HG03060 (cell line): ENCODE measurements around the gene TIGD6.

Experiments
- ATAC-seq: cut with Tn5 transposase; IDR thresholded peaks from one replicate; pipeline ENCODE4 v1.9.1; 2021; ENCODE audit warnings: low read depth, moderate number of reproducible peaks; ENCODE audit not compliant: unreplicated experiment

The TIGD6 gene

DNA sequence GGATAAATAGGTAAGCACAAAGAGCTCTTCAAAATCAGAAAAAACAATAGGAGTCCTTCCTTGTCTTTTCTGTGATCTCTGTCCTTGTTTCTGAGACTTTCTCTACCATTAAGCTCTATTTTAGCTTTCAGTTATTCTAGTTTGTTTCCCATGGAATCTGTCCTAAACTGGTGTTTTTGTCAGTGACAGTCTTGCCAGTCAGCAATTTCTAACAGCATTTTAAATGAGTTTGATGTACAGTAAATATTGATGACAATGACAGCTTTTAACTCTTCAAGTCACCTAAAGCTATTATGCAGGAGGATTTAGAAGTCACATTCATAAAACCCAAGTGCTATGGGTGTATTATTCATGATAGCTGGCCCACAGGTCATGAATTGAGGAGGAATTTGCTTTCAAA, 17.9 kb downstream of the TIGD6 start:
- no peak for ATAC-seq

DNA sequence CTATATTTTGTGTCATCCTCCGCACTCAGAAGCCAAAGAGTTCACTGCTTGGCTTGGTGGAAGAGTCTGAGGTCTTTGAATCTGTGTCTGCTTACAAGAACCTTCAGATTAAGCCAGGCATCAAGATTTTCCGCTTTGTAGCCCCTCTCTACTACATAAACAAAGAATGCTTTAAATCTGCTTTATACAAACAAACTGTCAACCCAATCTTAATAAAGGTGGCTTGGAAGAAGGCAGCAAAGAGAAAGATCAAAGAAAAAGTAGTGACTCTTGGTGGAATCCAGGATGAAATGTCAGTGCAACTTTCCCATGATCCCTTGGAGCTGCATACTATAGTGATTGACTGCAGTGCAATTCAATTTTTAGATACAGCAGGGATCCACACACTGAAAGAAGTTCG, 19.2 kb downstream of the TIGD6 start:
- no peak for ATAC-seq

DNA sequence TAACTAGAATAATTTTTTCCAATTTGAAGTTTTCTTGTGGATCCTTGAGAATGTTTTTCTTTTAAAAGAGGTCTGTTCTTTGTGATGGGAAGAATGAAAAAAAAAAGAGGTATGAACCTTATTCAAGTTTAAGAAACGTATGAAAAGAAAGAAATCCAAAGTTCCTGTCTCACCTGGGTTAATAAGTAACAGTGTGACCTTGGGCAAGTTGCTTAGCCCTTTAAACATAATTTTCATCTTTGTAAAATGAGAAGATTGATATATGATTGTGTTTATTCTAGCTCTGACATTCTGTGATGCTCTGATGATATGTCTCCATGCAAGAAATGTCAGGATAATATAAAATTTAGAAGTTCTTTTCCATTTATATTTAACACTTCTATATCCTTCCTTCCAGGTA, 20.6 kb downstream of the TIGD6 start:
- no peak for ATAC-seq

DNA sequence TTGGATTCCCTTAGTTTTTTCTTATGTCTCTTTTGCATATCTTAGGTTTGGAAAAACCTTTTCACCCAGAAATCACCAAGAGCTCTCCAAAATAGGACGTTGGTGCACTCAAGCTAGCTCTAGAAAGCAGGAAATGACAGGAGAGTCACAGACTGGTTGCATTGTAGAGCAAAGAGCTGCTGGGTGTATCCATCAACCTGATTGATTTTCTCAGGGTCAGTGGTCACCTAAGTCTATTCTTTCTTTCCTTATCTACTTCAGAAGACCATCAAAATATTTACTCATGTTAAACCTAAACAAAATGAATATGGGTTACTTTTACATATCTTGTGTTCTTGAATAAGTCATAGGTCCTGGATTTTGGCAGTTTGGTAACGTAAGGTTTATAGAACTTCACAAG, 25.0 kb downstream of the TIGD6 start:
- no peak for ATAC-seq

DNA sequence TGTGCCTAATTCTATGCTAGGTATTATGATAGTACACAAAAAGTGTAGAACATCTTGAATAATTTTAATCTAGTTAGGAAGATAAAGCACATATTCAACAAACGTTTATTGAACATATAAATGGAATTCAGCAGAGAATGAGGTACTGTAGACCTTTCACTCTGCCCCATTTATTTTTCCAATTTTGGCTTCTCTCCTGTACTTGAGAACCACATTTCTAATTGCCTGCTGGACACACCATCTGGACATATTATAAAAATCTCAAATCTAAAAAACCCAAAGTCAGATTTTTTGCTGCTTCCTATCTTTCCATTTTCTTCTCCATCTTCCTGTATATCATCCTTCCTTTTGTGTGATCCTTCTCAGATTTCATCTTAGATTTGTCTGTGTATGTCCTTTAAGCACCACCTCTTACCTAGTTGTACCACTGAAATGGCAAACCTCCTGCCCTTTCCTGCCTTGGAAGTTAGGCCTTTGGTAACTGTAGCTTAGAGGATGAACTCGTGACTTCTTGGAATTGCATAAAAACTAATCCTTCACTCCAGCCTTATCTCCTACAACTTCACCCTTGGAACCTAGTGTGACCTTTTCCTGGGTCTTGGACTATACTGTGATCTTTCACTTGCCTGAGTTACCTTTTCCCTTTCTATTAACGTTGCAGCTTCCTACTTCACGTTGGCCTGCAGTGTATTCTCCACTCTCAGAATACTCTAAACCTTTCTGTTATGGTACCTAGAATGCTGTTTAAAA, 31.1 kb downstream of the TIGD6 start:
- no peak for ATAC-seq

DNA sequence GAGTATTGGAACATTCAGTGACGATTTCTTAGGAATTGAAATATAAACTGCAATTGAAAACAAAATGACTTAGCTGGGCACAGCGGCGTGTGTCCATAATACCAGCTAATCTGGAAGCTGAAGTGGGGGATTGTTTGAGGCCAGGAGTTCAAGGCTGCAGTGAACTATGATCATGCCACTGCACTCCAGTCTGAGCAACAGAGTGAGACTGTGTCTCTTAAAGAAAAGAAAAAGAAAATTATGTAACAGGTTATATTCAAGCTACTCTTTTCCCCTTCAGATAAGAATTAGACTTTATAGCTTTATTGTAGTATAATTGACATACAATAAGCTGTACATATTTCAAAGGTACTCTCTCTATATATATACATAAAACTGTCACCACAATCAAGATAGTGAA, 33.5 kb downstream of the TIGD6 start:
- ATAC-seq = no peak

DNA sequence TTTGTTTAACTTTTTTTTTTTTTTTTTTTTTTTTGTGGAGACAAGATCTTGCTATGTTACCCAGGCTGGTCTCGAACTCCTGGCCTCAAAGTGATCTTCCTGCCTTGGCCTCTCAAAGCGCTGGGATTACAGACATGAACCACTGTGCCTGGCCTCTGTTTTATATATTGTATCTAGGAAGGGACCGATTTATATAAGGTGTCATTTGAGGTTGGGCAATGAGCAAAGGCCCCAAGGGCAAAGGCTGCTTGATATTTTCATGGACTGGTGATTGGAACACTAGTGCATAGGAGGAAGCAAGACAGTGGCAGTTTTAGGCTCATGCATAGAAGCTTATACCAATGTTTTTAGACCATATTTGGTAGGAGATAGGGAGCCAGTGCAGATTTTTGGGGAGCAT, 36.7 kb downstream of the TIGD6 start:
- no peak for ATAC-seq

DNA sequence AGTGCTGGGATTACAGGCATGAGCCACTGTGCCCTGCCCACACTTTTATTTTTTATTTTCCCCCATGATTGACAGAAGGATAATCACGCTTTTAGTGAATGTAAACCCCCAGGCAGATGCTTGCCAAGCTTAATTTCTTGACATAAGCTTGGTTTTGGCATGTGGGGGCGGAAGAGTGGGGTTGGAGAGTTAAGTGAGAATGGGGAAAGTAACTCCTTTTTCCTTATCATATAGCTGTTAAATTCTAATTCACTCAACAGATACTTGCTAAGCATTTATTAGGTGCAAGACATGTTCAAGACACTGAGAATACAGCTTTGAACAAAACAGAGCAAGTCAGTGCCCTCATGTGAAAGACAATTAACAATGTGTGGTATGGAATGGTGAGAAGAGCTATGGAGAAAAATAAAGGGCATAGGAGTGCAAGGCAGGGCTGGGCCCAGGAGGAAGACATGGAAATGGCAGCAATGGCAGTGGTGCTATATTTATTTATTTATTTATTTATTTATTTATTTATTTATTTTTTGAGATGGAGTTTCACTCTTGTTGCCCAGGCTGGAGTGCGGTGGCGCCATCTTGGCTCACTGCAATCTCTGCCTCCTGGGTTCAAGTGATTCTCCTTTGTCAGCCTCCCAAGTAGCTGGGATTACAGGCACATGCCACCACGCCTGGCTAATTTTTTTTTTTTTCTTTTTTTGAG, 37.7 kb downstream of the TIGD6 start:
- ATAC-seq = no peak

DNA sequence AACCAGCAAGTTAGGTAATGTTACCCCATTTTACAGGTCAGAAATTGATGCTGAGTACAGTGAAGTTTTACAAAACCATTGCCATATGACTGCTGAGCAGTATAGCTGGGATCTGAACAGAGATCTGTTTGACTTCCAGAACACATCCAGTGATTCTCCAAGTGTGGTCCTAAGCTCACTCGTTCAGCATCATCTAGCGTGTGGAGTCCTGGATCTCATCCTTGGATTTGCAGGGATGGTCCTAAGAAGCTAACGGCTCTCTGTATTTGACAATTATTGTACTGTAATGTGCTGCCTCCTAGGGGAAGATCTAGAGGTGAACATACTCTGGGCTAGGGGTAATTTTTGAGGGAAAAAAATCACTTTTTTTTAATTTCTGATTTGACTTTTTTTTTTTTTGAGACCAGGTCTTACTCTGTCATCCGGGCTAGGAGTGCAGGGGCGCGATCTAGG, 38.5 kb downstream of the TIGD6 start:
- ATAC-seq = no peak

DNA sequence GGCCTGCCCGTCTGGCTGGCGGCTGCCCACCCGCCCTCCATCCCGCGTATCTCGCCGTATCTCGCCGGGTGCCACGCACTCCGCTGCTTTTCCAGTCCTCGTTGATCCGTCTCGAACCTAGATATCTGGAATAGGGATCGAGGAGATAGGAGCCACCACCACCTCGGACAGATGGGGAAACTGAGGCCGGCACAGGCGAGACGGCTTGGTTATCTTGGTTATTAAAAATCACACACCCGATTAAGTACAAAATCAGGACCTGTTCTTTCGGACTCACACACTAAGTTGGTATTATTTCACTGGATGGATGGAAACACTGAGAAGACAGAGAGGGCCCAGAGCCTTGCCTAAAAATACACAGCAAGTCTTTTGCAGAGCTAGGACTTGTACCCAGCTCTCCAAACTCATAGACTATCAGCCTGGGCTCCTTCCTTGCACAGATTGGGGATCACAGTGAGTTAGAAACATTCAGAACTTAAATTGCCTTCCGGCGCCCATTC, 39.2 kb downstream of the TIGD6 start:
- no peak for ATAC-seq

DNA sequence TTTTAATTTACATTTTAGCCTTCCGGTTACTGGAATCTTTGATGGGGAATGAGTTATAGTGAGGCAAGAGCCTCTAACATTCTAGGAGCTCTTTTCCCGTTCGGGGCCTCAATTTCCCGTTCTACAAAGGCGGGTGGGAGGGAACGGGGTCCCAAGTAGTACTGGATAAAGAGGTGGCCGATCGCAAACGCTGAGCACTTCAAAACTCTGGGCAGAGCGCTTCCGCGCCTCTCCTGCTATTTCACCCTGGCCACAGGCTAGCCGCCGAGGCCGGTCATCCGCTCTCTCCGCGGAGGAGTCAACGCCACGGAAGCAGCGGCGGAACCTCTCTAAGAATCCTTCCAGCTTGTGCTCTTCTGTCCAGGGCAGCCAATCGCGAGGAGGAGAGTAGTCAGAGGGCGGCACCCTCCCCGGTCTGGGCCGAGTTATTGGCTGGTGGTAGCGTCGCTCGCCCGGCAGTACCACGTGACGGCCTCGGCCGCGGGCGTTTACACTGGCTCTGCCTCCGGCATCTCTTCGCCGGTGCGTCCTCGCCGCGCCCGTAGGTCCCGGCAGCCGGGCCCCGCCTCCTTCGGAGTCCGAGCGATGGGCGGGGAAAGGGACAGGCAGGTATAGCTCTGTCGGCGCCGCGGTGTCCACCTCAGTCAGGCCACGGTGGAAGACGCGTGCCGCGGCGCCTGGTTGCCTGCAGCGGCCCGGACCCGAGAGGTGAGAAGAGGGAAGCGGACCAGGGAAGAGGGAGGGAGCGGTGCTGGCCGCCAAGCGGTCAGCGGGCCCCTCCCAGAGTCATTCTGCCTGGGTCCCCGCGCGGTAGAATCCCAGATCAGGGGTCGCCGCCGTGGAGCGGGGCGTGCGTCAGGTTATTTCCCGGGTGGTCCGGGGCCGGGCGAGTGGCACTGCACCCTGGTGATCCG, 39.9 kb downstream of the TIGD6 start, which contains the start of gene SLC26A2:
Gene SLC26A2 (plus strand): TSS at position 487 of the 914 bp plus-strand sequence. CDS start 16,895 bp downstream, outside the sequence.
- peak; percentile 98 for ATAC-seq

DNA sequence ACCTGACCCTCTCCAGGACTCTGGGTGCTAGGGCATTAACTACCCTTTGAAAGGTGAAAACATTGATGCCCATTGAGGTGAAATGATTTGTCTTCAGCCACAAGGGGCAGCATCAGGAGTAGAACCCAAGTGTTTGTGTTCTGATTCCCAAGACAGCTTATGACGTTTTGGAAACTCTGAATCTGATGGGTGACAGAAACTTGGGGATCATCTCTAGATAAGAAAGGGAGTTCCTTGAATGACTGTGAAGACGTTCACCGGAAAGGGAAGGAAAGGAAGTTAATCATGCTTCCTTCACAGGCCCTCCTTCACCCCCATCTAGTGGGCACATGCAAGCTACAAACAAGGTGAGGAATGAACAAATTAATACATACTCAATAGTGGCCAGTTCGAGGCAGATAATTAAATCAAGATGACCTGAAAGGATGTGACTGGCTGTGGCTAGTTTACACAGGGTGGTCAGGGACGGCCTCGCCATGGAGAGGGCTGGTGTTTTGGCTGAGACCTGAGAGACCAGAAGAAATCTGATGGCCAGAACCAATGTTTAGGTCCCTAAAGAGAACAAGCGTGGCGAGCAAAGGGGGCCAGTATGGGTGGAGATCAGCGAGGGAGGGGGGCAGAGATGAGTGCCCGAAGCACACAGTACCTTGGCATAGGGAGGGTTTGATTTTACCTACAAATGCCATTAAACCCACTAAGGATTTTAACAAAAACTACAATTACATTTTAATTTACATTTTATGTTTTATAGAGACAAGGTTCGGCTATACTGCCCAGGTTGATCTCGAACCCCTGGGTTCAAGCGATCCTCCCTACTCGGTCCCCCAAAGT, 40.8 kb downstream of the TIGD6 start:
- ATAC-seq = no peak

DNA sequence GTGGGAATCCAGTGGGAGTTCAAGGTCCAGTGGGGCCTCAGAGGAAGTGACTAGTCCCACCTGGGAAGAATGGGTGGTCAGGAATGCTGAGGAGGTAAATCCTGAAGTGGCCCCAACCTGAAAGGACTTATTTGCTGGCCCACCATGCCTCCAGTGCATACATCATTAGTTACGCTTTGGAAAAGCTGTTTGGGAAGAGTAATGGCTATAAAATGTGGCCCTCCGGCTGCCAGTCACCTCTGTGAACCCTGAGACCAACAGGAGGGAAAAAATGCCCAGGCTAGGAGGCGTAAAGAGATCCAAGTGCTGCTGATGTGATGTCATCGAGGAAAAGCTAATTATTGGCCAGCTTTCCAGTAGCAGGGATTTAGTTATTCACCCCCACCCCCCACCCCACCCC, 42.6 kb downstream of the TIGD6 start:
- no peak for ATAC-seq

DNA sequence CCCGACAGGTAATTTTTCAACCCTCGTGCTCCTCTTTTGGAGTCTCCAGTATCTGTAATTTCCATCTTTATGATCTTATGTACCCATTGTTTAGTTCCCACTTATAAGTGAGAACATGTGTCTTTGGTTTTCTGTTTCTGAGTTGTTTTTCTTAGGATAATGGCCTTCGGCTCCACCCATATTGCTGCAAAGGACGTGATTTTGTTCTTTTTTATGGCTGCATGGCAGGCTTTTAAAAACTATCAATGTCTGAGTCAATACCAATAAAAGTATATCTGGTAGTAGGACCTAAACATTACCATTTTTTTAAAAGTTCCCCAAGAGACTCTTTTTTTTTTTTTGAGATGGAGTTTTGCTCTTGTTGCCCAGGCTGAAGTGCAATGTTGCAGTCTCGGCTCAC, 43.8 kb downstream of the TIGD6 start:
- no peak for ATAC-seq

DNA sequence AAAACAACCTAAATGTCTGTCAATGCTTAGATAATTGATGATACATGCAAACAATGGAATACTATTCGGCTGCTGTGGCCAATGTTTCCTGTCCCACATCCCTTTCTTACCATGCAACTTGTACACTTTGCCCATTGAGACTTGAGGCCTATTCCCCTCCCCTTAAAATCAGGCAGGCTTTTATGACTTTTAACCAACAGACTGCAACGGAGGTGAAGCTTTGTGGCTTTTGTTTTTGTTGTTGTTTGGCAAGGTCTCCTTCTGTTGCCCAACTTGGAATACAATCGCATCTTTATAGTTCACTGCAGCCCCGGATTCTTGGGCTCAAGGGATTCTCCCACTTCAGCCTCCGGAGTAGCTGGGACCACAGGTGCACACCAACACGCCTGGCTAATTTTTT, 45.7 kb downstream of the TIGD6 start:
- no peak for ATAC-seq

DNA sequence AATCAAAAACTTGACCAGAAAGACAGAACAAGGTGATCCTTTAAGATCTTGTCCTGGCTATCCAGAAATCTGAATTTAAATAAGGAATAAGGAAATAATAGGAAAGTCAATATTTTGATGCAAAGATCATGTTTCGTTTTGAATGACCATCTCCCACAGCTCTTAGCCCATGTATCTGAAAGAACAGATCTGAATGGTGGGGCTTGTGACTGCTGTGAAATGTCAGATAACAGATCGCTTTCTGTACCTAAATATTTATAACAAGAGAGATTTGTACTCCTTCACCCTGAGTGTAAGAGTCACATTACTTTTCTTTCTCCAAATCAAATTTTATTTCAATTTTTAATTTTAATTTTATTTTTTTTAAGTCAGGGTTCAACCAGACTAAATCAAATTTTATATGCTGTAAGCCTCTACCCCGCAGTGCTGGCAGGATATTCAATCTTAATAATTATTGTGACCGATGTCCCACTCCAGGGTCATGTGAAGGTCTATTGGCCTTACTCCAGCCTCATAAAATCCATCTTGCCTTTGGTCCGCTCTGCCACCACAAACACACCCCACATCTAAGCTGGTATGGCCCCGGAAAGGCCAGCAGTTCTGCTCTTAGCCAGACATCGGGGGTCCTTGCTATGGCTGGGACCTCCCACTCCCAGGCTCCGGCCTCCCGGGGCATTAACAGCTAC, 46.9 kb downstream of the TIGD6 start:
- ATAC-seq = no peak

DNA sequence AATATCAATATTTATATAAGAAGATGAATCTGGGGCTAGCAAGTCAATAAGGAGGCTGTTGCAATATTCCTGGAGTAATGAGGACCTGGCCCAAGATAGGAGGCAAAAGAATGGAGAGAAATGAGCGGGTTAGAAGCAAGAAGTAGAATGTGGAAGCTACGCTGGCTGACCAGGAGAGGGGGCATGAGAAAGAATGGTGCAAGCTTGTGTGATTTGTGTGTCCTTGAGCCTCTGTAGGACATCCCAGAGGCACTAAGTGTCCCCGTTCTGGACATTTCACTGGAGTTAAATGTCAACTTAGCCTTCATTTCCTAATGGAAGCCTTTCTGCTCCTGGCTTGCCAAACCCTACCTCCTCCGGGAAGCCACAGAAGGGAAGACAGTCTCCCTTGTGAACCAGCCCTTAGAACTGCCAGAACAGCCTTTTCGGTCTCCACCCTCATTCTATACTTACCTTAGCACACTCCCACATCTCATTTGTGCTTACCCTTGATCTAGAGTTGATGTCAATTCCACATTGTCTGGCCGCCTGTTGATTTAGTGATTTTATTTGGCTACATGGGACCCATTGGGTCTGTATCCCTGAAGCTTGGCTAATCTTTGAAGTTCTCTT, 49.2 kb downstream of the TIGD6 start:
- no peak for ATAC-seq

DNA sequence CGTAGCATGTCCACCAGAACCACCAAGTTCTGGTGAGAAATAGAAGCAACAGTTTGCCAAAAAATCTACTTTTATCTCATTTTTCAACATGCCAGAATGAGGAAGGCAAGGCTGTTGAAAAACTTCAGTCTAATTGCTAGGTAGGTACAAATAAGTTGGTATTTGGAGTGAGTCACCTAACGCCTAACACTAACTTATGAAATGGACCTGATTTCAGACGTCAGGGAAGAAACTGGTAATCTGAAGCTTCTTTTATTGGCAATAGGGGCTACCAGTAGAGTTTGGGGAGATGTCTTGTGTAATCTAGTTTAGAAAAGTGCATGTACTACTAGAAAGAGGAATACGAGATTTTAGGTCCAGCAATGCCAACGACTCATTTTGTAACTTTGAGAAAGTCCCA, 51.5 kb downstream of the TIGD6 start:
- ATAC-seq = no peak

DNA sequence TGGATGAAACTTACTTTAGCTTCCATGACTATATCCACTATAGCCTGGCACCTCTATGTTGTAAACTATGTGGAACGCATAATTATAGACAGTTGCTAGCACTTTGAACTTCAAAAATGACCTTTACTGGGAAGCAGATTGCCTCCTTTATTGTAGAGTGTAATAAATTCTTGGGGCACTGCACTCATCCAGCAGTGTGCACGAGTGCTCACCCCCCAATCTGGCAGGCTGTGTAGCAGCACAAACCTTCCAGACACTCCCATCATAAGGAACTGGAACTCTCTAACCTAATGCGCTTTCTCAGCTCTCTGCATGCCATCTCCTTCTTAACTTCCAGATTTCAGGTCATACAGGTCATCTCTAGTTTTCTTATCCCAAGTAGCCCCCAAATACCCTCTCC, 54.3 kb downstream of the TIGD6 start:
- ATAC-seq = no peak
